ENCODE data around the gene RAPGEF2.

The RAPGEF2 gene

DNA sequence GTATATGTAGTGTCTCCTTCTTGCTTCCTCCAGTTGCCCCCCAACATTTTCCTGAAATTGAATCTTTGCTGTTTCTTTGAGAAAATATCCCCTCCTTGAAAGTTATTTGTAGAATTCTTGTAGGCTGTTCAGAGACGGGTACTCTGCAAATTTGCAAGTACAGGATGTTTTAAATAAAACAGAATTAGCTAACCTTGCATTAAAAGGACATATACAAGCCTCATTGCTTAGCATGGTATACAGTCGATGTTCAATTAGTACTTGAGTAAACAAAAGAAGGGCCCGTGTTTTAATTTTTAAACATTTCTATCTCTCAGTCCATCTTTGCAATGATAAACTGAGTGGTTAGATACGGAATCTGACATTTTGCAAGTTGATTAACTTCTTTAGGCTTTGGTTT is 50.8 kb downstream of the RAPGEF2 start:
- Histone ChIP-seq H3K4me2 (ENCODE audit: low read length) (no peak overlapping the region), H3K9me3 (ENCODE audit: control insufficient read depth, insufficient read depth, low read length) (no peaks in the 10 kb centered on the region), H4K20me1 (ENCODE audit: control insufficient read depth, insufficient read depth, low read depth, low read length) (no peaks in the 10 kb centered on the region), H3F3A (ENCODE audit: control insufficient read depth, insufficient read depth) (no peaks in the 10 kb centered on the region), H3K4me3 (ENCODE audit: low read length) (no peak overlapping the region), H3K36me3 (ENCODE audit: control insufficient read depth, low read length) (no peaks in the 10 kb centered on the region), H3K4me1 (ENCODE audit: control insufficient read depth, low read length) (peaks cover 38% of the 10 kb centered on the region), H3K27me3 (ENCODE audit: control insufficient read depth, low read length) (no peaks in the 10 kb centered on the region), H3K27ac (ENCODE audit: low read depth, low read length) (no peak overlapping the region), H3K9me2 (replicated peaks; ENCODE audit: control insufficient read depth, low read length) (no peaks in the 10 kb centered on the region), H3K79me2 (ENCODE audit: control insufficient read depth, low read length) (peaks cover 78% of the 10 kb centered on the region)
- TF ChIP-seq, protein P1, sequence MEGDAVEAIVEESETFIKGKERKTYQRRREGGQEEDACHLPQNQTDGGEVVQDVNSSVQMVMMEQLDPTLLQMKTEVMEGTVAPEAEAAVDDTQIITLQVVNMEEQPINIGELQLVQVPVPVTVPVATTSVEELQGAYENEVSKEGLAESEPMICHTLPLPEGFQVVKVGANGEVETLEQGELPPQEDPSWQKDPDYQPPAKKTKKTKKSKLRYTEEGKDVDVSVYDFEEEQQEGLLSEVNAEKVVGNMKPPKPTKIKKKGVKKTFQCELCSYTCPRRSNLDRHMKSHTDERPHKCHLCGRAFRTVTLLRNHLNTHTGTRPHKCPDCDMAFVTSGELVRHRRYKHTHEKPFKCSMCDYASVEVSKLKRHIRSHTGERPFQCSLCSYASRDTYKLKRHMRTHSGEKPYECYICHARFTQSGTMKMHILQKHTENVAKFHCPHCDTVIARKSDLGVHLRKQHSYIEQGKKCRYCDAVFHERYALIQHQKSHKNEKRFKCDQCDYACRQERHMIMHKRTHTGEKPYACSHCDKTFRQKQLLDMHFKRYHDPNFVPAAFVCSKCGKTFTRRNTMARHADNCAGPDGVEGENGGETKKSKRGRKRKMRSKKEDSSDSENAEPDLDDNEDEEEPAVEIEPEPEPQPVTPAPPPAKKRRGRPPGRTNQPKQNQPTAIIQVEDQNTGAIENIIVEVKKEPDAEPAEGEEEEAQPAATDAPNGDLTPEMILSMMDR (IDR thresholded peaks at IDR 0.05; ENCODE audit: low read depth, low read length, poor library complexity, severe bottlenecking): no peak
- TF ChIP-seq EZH2phosphoT487 (IDR thresholded peaks at IDR 0.05; ENCODE audit: borderline replicate concordance, low read length): no peak

DNA sequence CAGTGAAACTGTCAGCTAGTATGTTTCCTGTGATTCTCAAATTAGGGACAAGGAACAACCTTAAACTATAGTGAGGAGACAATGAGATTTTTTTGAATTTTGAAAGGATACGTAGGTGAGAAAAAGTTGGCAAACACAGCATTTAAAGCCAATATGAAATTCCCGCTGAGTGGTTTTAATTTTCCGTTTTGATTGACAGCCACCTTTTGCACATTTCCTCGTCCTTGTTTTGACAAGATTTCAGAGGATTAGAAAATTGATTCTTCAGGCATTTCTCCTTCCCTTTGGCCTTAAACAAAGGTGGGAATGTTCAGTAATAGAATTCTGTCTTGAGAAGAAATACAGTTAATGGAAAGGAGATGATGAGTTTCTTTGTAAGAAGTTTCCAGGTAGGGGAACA is 52.2 kb downstream of the RAPGEF2 start:
- H3K4me2 ChIP-seq (ENCODE audit: low read length): no peak overlapping the region
- H3K27ac ChIP-seq (ENCODE audit: low read depth, low read length): no peak overlapping the region
- H3K27me3 ChIP-seq (ENCODE audit: control insufficient read depth, low read length): no peaks in the 10 kb centered on the region
- H4K20me1 ChIP-seq (ENCODE audit: control insufficient read depth, insufficient read depth, low read depth, low read length): no peaks in the 10 kb centered on the region
- no peaks in the 10 kb centered on the region for H3K9me3 ChIP-seq (ENCODE audit: control insufficient read depth, insufficient read depth, low read length)
- H3K4me1 ChIP-seq (ENCODE audit: control insufficient read depth, low read length): peaks cover 52% of the 10 kb centered on the region
- H3K9me2 ChIP-seq (replicated peaks; ENCODE audit: control insufficient read depth, low read length): no peaks in the 10 kb centered on the region
- no peak overlapping the region for H3K4me3 ChIP-seq (ENCODE audit: low read length)
- H3K79me2 ChIP-seq (ENCODE audit: control insufficient read depth, low read length): peaks cover 80% of the 10 kb centered on the region
- no peaks in the 10 kb centered on the region for H3K36me3 ChIP-seq (ENCODE audit: control insufficient read depth, low read length)
- no peak for TF ChIP-seq EZH2phosphoT487 (IDR thresholded peaks at IDR 0.05; ENCODE audit: borderline replicate concordance, low read length)
- TF ChIP-seq, protein P1 (IDR thresholded peaks at IDR 0.05; ENCODE audit: low read depth, low read length, poor library complexity, severe bottlenecking): no peak
- H3F3A ChIP-seq (ENCODE audit: control insufficient read depth, insufficient read depth): 0 out of 2 replicates have a peak, but pooled peaks cover 3% of the 10 kb centered on the region

- H3K4me3 ChIP-seq (ENCODE audit: low read length): no peak overlapping the region
- H3K4me1 ChIP-seq (ENCODE audit: control insufficient read depth, low read length): peaks cover 60% of the 10 kb centered on the region
- H3K36me3 ChIP-seq (ENCODE audit: control insufficient read depth, low read length): no peaks in the 10 kb centered on the region
- H3F3A ChIP-seq (ENCODE audit: control insufficient read depth, insufficient read depth): 0 out of 2 replicates have a peak, but pooled peaks cover 3% of the 10 kb centered on the region
- no peaks in the 10 kb centered on the region for H3K9me2 ChIP-seq (replicated peaks; ENCODE audit: control insufficient read depth, low read length)
- H3K4me2 ChIP-seq (ENCODE audit: low read length): peak overlapping the region; percentile 73
- no peaks in the 10 kb centered on the region for H3K9me3 ChIP-seq (ENCODE audit: control insufficient read depth, insufficient read depth, low read length)
- no peak overlapping the region for H3K27ac ChIP-seq (ENCODE audit: low read depth, low read length)
- TF ChIP-seq EZH2phosphoT487 (IDR thresholded peaks at IDR 0.05; ENCODE audit: borderline replicate concordance, low read length): no peak
- TF ChIP-seq, protein P1 (IDR thresholded peaks at IDR 0.05; ENCODE audit: low read depth, low read length, poor library complexity, severe bottlenecking): no peak
- no peaks in the 10 kb centered on the region for H3K27me3 ChIP-seq (ENCODE audit: control insufficient read depth, low read length)
- H4K20me1 ChIP-seq (ENCODE audit: control insufficient read depth, insufficient read depth, low read depth, low read length): no peaks in the 10 kb centered on the region
- H3K79me2 ChIP-seq (ENCODE audit: control insufficient read depth, low read length): peaks cover 70% of the 10 kb centered on the region
Observed at GRCh38 chr4:159158083-159158617, 55.3 kb downstream of the RAPGEF2 start.
